Activated gamma-delta T cell treated with Interleukin-2 at 50 U/mL for 16 hours (primary cell): ENCODE data around the gene HMOX2.
A peak's percentile ranks its signal among the peaks of the same experiment; 100 is the strongest.

Source experiments
- DNase-seq: peaks from one replicate; pipeline ENCODE4 v3.0.0-alpha.2; 2020

Gene HMOX2

DNA sequence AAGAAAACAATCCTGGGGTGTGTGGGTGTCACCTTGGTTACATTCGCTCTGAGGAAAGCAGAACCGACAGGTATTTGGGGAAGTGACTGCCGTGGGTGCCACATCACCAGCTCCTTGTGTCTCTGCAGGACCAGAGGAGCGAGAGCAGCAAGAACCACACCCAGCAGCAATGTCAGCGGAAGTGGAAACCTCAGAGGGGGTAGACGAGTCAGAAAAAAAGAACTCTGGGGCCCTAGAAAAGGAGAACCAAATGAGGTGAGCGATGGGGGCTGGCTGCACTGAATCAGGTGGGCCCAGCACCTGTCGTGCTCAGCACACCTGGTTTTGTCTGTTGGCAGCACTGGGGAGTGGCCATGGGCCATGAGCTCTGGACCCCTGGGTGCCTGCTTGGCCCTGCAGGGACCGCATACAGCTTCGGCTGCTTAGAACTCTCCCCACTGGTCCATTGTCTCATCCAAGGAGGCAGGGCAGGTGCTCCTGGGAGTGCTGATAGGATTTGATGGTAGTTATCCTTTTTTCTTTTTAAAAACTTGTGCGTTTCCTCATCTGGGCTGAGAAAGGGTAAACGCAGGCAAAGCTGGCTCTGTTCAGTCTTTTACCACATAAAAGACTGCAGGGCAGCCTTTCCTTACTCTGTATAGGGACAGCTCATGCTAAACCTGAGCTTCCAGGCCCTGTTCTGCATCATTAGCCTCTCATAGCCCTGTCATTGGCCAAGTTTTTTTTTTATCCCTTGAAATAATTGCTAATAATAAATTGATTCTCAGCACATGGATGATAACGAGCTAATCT is 29.4 kb downstream of the HMOX2 start:
- peak; percentile 75 for DNase-seq

DNA sequence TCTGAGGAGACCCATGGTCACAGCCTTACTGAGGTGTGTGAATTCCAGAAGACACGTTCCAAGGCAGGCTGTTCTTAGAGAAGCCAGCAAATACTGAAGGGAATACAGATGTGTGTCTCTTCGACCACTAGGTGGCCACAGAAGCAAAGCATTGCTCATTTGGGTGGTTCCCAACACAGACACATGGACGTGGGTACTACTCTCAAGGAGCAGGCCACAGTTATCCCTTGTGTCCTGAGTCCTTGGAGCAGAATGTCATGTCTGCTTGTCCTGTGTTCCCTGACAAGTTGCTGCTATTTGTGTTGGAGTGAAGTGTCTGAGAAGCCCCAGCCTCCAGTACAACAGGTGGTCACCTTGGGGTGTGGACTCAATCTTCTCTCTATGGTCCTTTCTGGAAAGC is 30.3 kb downstream of the HMOX2 start:
- DNase-seq = peak; percentile 53

- DNase-seq = no peak
Measured at GRCh38 chr16:4507588-4508345, 31.6 kb downstream of the HMOX2 start.

GRCh38 chr16:4508806-4509205 is 32.6 kb downstream of the HMOX2 start:
- no peak for DNase-seq

DNA sequence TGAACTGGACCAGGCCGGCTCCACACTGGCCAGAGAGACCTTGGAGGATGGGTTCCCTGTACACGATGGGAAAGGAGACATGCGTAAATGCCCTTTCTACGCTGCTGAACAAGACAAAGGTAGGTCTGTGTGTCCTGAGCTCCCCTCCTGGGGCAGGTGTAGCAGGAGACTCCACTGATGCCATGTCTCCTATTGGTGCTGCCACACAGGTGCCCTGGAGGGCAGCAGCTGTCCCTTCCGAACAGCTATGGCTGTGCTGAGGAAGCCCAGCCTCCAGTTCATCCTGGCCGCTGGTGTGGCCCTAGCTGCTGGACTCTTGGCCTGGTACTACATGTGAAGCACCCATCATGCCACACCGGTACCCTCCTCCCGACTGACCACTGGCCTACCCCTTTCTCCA is 33.2 kb downstream of the HMOX2 start:
- DNase-seq = no peak

DNA sequence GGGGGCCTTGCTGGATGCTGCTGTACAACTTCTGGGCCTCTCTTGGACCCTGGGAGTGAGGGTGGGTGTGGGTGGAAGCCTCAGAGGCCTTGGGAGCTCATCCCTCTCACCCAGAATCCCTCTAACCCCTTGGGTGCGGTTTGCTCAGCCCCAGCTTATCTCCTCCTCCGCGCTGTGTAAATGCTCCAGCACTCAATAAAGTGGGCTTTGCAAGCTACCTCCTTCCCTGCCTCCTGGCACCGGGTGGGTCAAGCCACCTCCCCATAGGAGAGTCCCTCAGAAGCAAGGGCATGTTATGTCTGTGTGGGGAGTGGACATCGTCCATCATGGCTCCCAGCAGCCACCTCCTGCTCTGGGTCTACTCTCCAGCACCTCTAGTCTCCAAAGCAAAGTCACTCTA is 33.9 kb downstream of the HMOX2 start:
- no peak for DNase-seq

DNA sequence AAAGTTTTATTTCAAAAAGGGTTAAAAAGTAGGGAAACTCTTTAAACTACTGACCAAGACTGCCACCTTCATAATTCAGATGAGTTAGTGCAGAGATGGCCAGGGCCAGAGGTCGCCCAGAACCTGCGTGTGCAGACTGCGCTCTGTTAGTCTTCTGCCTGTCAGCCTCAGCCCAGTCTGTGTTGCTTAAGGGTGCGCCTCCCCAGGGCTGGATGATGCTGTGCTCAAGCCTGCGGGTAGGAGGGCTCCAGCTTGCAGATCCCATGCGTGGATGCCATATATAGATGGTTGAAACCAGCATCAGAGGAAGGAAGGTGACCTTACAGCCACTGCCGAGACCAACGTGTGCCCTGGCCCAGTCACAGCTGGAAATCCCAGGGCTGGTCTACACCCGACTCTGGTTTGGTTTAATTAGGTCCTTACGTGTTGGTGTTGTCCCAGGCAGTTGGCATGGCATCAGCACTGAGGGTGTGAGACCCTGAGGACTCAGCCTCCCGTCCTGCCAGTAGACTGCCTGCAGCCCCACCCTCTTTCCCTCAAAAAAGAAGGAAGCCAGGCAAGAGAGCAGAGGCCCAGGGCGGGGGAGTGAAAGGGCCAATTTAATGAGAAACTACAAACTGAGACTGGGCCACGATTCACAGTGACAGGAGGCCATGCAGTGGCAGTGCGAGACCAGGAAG is 34.7 kb downstream of the HMOX2 start:
- no peak for DNase-seq

DNA sequence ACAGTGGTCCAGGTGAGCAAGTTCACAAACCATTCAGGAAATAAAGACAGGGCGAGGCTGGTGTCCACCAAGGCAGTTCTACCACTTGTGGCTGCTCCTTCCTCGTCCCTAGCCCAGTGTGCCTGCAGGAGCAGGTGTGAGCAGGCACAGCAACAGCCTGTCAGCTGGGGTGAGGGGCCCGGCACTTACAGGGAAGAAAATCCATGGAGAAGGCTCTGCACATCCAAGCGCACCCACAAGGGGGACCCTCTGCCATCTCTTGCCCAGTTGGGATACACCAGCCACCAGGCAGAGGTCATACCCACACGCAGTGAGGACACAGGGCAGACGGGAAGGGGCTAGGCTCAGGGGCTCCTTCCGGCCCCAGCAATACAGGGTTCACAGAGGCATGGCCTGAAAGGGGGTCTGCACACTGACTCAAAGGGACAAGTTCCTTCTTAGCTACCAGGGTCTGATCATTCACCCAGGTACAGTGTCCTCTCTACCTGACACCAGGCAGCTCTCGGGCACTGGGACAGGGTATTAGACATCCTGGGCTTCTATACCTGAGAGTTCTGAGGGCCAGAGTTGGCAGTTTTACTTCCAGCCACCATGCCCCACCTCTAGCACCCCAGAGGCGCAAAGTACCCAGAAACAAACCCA is 35.4 kb downstream of the HMOX2 start:
- no peak for DNase-seq

GRCh38 chr16:4512473-4512872 is 36.3 kb downstream of the HMOX2 start:
- no peak for DNase-seq

DNA sequence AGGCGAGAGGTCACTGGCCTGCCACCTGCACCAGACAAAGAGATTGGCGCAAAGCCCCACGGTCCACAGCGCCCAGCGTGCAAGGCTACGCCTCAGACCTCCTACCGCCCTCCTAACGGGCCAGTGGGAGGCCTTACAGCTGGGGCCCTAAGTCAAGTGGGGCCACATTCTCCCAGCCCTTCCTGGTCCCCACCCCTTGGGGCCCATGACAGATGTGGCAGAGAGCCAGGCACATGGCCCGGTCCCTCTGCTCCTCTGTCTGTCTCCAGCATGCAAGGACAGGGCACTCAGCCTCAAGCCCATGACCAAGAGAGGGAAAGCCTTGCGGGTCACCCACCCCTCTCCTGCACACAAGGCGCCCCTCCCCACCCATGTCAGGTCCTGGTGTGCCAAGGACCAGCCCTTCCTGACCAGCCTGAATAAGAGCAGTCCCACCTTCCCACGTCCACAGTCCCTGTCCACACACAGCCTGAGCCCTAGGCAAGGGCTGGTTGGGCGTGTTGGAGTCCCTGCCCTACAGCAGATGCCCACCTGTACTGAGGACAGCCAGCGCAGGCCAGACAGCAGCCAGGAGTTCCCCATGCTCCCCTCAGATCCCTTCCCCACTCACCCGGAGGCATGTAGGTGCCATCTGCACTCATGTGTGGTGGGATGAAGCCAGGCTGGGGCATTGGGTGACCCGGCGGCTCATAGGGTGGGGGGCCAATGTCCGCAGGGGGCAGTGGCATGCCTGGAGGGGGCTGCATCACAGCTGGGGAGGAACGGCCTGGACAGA is 37.1 kb downstream of the HMOX2 start:
- no peak for DNase-seq

DNA sequence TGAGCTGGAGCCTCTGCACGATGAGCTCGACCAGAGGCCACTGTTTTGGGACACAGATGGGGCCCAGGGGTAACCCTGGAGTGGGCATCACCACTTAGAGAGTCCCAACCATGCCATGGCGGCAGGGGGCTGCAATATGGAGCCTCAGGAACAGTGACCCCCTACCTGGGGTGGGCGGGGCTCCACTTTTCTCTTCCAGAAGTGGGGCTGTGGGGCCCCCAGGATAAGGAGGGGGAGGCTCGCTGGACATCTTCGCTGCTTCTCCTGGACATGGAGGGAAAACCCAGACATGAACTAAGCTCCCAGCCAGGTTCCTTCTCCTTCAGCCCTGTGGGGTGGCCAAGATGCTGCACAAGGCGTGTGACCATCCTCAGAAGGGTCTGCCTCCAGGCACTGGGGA is 37.7 kb downstream of the HMOX2 start:
- no peak for DNase-seq

GRCh38 chr16:4514606-4515005 is 38.4 kb downstream of the HMOX2 start:
- no peak for DNase-seq

DNA sequence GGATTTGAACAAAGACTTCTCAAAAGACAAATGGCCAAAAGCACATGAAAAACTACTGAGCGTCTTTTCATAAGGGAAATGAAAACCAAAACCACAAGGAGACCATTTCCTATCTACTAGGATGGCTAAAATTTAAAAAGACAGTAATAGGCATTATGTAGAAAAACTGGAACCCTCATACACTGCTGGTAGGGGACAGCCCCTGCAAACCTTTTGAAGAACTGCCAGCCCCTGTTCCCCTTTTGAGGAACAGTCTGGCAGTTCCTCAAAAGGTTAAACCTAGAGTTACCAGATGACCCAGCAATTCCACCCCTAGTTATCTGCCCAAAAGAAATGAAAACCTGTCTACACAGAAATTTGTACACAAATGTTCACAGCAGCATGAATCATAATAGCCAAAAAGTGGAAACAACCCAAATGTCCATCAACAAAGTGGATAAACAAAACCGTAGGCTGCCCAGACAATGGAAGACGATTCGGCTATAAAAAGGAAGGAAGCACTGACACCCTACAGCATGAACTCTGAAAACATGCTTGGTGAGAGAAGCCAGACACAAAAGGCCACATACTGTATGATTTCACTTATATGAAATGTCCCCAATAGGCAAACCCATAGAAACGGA is 39.5 kb downstream of the HMOX2 start:
- no peak for DNase-seq

DNA sequence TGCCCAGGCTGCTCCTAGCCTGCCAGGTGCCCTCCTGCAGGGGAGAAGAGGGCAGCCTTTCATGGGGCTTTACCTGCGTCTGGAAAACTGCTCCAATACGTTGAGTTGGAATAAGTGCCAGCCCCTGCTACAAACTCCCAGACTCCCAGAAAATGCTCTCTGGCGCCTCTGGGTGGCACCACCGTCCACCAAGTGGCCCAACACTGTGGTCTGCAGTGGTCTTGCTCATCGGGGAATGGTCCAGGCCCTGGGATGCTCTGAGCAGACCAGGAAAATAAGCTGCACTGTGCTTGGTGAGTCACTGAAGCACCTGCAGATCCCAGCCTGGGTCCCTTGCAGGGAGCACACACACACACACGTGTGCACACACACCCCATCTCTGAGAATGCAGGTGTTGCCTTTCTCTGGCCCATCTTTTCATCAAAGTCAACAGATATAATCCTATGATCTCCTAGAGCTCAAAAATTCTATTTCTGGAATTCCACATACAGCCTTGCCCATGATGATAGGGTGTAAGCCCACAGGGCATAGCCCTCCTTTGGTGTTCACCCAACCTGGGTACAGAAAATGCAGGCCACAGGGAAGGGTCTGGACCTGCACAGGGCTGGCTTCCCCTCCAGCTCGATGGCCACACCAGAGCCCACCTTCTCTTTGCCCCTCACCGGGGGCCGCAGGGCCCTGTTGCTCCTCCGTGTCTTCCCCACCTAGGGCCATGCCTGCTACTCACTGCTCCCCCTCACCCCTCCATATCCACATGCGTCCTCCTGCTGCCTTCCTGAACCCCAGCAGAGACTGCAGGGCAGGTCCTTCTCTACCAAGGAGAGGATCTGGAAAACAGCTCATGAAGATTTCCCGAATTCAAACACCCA is 41.8 kb downstream of the HMOX2 start:
- DNase-seq = no peak

DNA sequence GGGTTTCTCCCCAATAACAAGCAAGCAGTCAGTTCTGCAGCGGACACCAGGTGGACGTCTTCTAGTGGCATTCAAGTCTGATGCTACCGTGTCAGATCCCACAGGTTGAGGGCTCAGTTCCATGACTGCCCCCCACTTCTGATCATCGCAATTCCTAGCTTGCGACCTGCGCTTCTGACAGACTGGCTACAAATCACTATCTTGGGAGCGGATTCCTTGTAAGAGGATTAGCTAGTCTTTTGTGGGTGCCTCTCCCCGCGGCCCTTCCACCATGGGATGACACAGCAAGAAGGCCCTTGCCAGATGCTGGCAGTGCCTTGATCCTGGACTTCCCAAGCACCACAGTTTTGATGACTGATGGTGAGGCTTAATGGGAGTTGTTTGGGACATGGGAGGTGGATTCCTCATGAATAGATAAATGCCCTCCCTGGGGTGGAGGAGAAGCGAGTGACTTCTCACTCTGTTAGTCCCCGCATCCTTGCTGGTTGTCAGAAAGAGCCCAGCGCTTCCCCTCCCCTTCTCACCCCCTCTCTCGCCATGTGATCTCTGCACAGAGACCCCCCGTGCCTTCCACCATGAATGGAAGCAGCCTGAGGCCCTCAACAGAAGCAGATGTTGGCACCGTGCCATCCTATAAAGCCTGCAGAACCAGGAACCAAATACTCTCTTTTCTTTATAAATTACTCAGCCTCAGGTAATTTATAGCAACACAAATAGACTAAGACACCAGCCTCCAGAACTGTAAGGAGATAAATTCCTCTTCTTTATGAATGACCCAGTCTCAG is 43.3 kb downstream of the HMOX2 start:
- no peak for DNase-seq

DNA sequence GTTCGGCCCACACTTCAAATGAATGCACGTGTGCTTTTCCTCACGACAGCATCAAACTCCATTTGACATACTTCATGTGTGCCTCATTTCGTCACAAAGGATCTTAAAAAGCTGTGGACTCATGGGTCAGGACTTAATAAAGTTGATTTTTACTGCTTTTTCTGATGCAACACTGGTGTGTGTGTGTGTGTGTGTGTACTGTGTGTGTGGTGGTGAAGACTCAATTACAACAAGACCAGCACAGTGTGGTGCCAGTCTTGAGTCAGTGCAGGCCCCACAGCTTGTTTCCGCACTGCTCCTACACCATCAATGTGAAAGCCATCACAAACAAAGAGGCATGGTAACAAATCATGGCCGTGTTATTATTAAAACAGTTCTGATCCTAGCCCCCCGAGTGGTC is 44.7 kb downstream of the HMOX2 start:
- no peak for DNase-seq

DNA sequence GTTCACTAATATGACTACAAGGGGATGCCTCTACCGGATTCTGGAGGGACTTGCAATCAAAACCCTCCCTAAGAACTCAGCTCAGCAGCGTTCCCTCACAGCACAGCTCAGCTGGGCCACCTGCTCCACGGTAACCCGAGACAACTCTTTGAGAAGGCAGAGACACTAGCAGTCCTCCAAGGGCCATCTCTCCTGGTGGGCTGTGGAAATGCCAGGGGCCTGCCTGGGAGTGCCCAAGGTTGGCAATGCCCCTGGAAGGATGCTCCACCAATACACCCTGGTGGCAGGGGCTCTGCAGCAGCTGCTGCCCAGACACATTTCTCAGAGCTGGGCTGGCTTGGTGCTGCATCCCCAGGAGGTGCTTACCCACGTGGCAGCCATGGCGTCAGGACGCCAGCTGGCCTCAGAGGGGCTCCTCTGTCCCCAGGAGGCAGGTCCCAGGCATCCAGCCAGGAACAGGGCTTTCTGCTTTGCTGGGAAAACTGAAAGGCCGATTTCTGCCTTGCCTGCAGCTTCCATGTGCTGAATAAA is 45.9 kb downstream of the HMOX2 start:
- DNase-seq = no peak

DNA sequence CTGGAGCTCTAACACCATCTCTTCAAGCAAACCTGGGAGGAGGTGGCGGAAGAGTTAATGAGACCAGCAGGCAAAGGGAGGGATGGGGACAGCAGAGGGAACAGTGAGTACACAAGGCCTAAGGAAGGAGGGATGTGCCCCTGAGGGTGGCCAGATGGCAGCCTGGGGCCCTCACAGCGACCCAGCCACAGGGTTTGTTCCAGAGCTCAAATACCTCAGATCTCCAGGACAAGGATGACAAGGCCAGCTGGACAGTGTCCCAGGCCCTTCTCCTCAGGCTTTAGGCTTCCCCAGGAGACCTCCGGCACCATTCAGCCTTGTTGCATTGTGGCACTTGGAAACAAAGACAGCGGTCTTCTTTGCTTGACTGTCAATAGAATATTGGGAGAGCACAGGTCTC is 47.5 kb downstream of the HMOX2 start:
- DNase-seq = no peak

DNA sequence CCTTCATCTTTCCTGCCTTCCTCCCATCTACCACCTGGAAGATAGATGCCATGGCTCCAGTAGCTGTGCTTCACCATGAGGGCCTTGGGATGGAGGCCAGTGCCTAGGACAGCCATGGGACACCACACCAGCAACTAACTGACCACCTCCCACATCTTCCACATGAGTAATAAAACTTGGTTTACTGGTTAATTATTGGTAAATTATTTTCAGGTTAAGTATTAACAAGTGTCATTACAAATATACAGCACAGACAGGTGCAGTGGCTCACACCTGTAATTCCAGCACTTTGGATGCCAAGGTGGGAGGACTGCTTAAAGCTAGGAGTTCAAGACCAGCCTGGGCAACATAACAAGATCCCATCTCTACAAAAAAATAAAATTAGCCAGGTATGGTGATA is 48.4 kb downstream of the HMOX2 start:
- no peak for DNase-seq

GRCh38 chr16:4525069-4525468 is 48.9 kb downstream of the HMOX2 start:
- DNase-seq = no peak
